ENCODE results near the gene UNK. TPM values are rescaled to one million over a fixed set of nuclear protein-coding genes. Genes with fewer than 3 reads are reported as not detected.

Gene UNK
- total and polyA plus RNA-seq, 10 donors = 19.0 to 53.8 (median 46.2) TPM

GRCh38 chr17:75821552-75821951 lies 36.9 kb downstream of the UNK start:
- peak overlapping the region in 4 of 8 donors; percentile 26 to 84 (median 64) for H3K27ac ChIP-seq
- peaks cover 0 to 100% (median 89%) of the 10 kb centered on the region in 6 donors for H3K36me3 ChIP-seq
- 92 to 94% (median 93%) methylated on average over 7 of the region's 7 CpGs for WGBS, 5 donors
- no peaks in the 10 kb centered on the region for H3K9me3 ChIP-seq
- no peak for TF ChIP-seq POLR2AphosphoS5 (IDR thresholded peaks at IDR 0.05)
- TF ChIP-seq POLR2A (IDR thresholded peaks at IDR 0.05) = no peak
- TF ChIP-seq CTCF (IDR thresholded peaks at IDR 0.05 in 8 of 11, conservative IDR thresholded peaks at IDR 0.05 in 3 of 11) = no peak
- H3K4me1 ChIP-seq = peaks cover 0 to 49% (median 16%) of the 10 kb centered on the region in 6 donors
- no peaks in the 10 kb centered on the region for H3K27me3 ChIP-seq (replicated peaks in 1 of 7)
- intact Hi-C loops (cut with DNase I; ENCODE audit: low total_unique reads) = no loop called here
- DNase-seq = no peak
- H3K4me3 ChIP-seq = no peak overlapping the region

- peak overlapping the region in 7 of 8 donors; percentile 9 to 84 (median 33) for H3K27ac ChIP-seq
- TF ChIP-seq CTCF (IDR thresholded peaks at IDR 0.05 in 8 of 11, conservative IDR thresholded peaks at IDR 0.05 in 3 of 11) (no peak), POLR2AphosphoS5 (IDR thresholded peaks at IDR 0.05) (peak in 2 of 3 donors; percentile 22 to 66)
Measured at GRCh38 chr17:75822119-75822799, 37.7 kb downstream of the UNK start.

GRCh38 chr17:75822800-75823166 lies 38.2 kb downstream of the UNK start:
- peaks cover 8 to 61% (median 28%) of the 10 kb centered on the region in 6 donors for H3K4me1 ChIP-seq
- WGBS, 5 donors = 83 to 97% (median 88%) methylated on average over 2 to 3 of the region's 3 CpGs
- H3K9me3 ChIP-seq = no peaks in the 10 kb centered on the region
- no peaks in the 10 kb centered on the region for H3K27me3 ChIP-seq (replicated peaks in 1 of 7)
- H3K36me3 ChIP-seq = peaks cover 0 to 100% (median 83%) of the 10 kb centered on the region in 6 donors
- H3K4me3 ChIP-seq = no peak overlapping the region
- no peak for TF ChIP-seq POLR2A (IDR thresholded peaks at IDR 0.05)
- no peak for TF ChIP-seq POLR2AphosphoS5 (IDR thresholded peaks at IDR 0.05)
- no peak for TF ChIP-seq CTCF (IDR thresholded peaks at IDR 0.05 in 8 of 11, conservative IDR thresholded peaks at IDR 0.05 in 3 of 11)
- peak overlapping the region in 7 of 8 donors; percentile 9 to 84 (median 33) for H3K27ac ChIP-seq
- intact Hi-C loops (cut with DNase I; ENCODE audit: low total_unique reads) = no loop called here
- DNase-seq = no peak

More at GRCh38 chr17:75822119-75822799, 37.7 kb downstream of the UNK start:
- WGBS, 5 donors = 64 to 67% (median 65%) methylated on average over 16 to 18 of the region's 18 CpGs
- H3K4me3 ChIP-seq = no peak overlapping the region
- no peak for DNase-seq
- peaks cover 3 to 56% (median 23%) of the 10 kb centered on the region in 6 donors for H3K4me1 ChIP-seq
- intact Hi-C loops (cut with DNase I; ENCODE audit: low total_unique reads) = no loop called here
- H3K9me3 ChIP-seq = no peaks in the 10 kb centered on the region
- no peaks in the 10 kb centered on the region for H3K27me3 ChIP-seq (replicated peaks in 1 of 7)
- peaks cover 0 to 100% (median 85%) of the 10 kb centered on the region in 6 donors for H3K36me3 ChIP-seq

- TF ChIP-seq POLR2AphosphoS5 (IDR thresholded peaks at IDR 0.05) (peak in 2 of 3 donors; percentile 43 to 68), CTCF (IDR thresholded peaks at IDR 0.05 in 8 of 11, conservative IDR thresholded peaks at IDR 0.05 in 3 of 11) (no peak)
- no peak for DNase-seq
- peaks cover 14 to 68% (median 35%) of the 10 kb centered on the region in 6 donors for H3K4me1 ChIP-seq
- 87 to 98% (median 91%) methylated on average over 22 to 28 of the region's 28 CpGs for WGBS, 5 donors
- H3K9me3 ChIP-seq = no peaks in the 10 kb centered on the region
- intact Hi-C loops (cut with DNase I; ENCODE audit: low total_unique reads) = no loop called here
- H3K4me3 ChIP-seq = no peak overlapping the region
- peak overlapping the region in 5 of 8 donors; percentile 36 to 84 (median 67) for H3K27ac ChIP-seq
- peaks cover 0 to 100% (median 80%) of the 10 kb centered on the region in 6 donors for H3K36me3 ChIP-seq
- no peaks in the 10 kb centered on the region for H3K27me3 ChIP-seq (replicated peaks in 1 of 7)
Measured at GRCh38 chr17:75823257-75824041, 38.8 kb downstream of the UNK start.

Measured in spleen (tissue), 11 donors.